Measurements from ENCODE around the gene MTR.

MTR gene

GRCh38 chr1:236837115-236837514 is 42.0 kb downstream of the MTR start:
- FAIRE-seq (no peak), DNase-seq (ENCODE audit: insufficient read length, low spot score) (no peak)
- TF ChIP-seq, protein P1, sequence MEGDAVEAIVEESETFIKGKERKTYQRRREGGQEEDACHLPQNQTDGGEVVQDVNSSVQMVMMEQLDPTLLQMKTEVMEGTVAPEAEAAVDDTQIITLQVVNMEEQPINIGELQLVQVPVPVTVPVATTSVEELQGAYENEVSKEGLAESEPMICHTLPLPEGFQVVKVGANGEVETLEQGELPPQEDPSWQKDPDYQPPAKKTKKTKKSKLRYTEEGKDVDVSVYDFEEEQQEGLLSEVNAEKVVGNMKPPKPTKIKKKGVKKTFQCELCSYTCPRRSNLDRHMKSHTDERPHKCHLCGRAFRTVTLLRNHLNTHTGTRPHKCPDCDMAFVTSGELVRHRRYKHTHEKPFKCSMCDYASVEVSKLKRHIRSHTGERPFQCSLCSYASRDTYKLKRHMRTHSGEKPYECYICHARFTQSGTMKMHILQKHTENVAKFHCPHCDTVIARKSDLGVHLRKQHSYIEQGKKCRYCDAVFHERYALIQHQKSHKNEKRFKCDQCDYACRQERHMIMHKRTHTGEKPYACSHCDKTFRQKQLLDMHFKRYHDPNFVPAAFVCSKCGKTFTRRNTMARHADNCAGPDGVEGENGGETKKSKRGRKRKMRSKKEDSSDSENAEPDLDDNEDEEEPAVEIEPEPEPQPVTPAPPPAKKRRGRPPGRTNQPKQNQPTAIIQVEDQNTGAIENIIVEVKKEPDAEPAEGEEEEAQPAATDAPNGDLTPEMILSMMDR (IDR thresholded peaks at IDR 0.05; ENCODE audit: insufficient read depth, missing control alignments) = no peak

DNA sequence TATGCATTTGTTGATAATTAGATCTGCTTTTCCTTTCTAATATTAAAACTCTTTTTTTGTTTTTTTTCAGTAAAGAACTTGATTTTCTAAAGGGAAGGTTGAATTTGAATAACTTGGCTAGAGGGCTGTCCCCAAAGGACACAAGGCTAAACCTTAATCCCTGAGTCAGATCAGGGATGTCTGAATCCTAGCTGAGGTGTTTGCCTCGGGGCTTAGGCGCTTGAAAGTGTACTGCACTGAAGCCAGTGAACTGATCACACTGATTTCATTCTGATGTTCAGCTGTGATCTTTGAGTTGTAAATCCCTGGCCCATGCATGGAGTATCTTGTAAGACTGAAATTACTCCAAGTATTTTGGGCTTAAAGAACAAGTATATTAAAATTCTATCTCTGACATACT is 42.8 kb downstream of the MTR start:
- peak; percentile 99 for FAIRE-seq
- peak; percentile 40 for DNase-seq (ENCODE audit: insufficient read length, low spot score)

GRCh38 chr1:236841341-236841740 is 46.2 kb downstream of the MTR start:
- no peak for DNase-seq (ENCODE audit: insufficient read length, low spot score)
- peak; percentile 32 for FAIRE-seq
- TF ChIP-seq, protein P1 (IDR thresholded peaks at IDR 0.05; ENCODE audit: insufficient read depth, missing control alignments) = no peak

More for the DNA sequence above, 42.8 kb downstream of the MTR start:
- TF ChIP-seq, protein P1 (IDR thresholded peaks at IDR 0.05; ENCODE audit: insufficient read depth, missing control alignments) = no peak

GRCh38 chr1:236844499-236845271 is 49.6 kb downstream of the MTR start:
- peak; percentile 29 for FAIRE-seq
- DNase-seq (ENCODE audit: insufficient read length, low spot score) = no peak
- TF ChIP-seq, protein P1 (IDR thresholded peaks at IDR 0.05; ENCODE audit: insufficient read depth, missing control alignments) = no peak

GRCh38 chr1:236845830-236846229 is 50.7 kb downstream of the MTR start:
- TF ChIP-seq, protein P1 (IDR thresholded peaks at IDR 0.05; ENCODE audit: insufficient read depth, missing control alignments) = no peak
- FAIRE-seq = peak; percentile 38
- no peak for DNase-seq (ENCODE audit: insufficient read length, low spot score)

GRCh38 chr1:236848274-236848923 is 53.3 kb downstream of the MTR start:
- DNase-seq (ENCODE audit: insufficient read length, low spot score) (no peak), FAIRE-seq (no peak)
- TF ChIP-seq, protein P1 (IDR thresholded peaks at IDR 0.05; ENCODE audit: insufficient read depth, missing control alignments) = no peak

All from D721Med (cell line).